WTC11 (cell line): Measurements from ENCODE around the gene ZNF514. TPM values are rescaled to one million over a fixed set of nuclear protein-coding genes. Genes with fewer than 3 reads are reported as not detected.

ENCODE experiments used
- ATAC-seq: fragments of 200-7000 bp; cut with Tn5 transposase; 2 replicates; pipeline ENCODE4 v1.10.0; 2021; ENCODE audit warnings: mild to moderate bottlenecking, moderate library complexity
- CTCF ChIA-PET: fragments of 300-600 bp; sonication (Branson Sonifier 250); formaldehyde crosslinking; loops from one replicate; lab custom pipeline; 2021; ENCODE audit warnings: antibody characterized with exemption; lab: Charles Lee
- POLR2A ChIA-PET: fragments of 350-600 bp; sonication (Branson Sonifier 250); formaldehyde crosslinking; loops from one replicate; lab custom pipeline; 2021; ENCODE audit warnings: antibody characterized with exemption; lab: Charles Lee
- DNase-seq: peaks from one replicate; pipeline ENCODE4 v3.0.0; 2021; ENCODE audit warnings: low spot score
- H3K27ac Mint-ChIP-seq: 2 replicates; pipeline ENCODE4 v1.8.0; 2021; ENCODE audit warnings: mixed read lengths
- H3K27me3 Mint-ChIP-seq: 2 replicates; pipeline ENCODE4 v1.8.0; 2021; ENCODE audit warnings: low read depth, mild to moderate bottlenecking, moderate library complexity, mixed read lengths
- H3K36me3 Mint-ChIP-seq: 2 replicates; pipeline ENCODE4 v1.8.0; 2021; ENCODE audit warnings: mixed read lengths
- H3K4me1 Mint-ChIP-seq: 2 replicates; pipeline ENCODE4 v1.8.0; 2022; ENCODE audit warnings: mixed read lengths
- H3K4me3 Mint-ChIP-seq: 2 replicates; pipeline ENCODE4 v1.8.0; 2021; ENCODE audit warnings: mild to moderate bottlenecking, moderate library complexity, mixed read lengths
- H3K9me3 Mint-ChIP-seq: 2 replicates; pipeline ENCODE4 v1.8.0; 2021; ENCODE audit warnings: mixed read lengths
- ATF2 ChIP-seq: sonication (generic); formaldehyde crosslinking; IDR thresholded peaks from 2 replicates; pipeline ENCODE4 v1.8.1; 2022; ENCODE audit warnings: low read depth, missing genetic modification reagents, borderline replicate concordance
- ELF4 ChIP-seq: sonication (generic); formaldehyde crosslinking; IDR thresholded peaks from 2 replicates; pipeline ENCODE4 v1.8.1; 2022; ENCODE audit warnings: low read depth, mild to moderate bottlenecking, moderate library complexity, missing genetic modification reagents
- GABPB1 ChIP-seq: sonication (generic); formaldehyde crosslinking; IDR thresholded peaks from 2 replicates; pipeline ENCODE4 v1.8.1; 2023; ENCODE audit warnings: mild to moderate bottlenecking, missing genetic modification reagents
- GRHL2 ChIP-seq: fragments of 250-450 bp; sonication (Bioruptor Pico); IDR thresholded peaks from 2 replicates; pipeline ENCODE4 v1.8.0; 2022; ENCODE audit warnings: mild to moderate bottlenecking, moderate library complexity; ENCODE audit not compliant: insufficient replicate concordance, severe bottlenecking
- GTF2I ChIP-seq: fragments of 250-450 bp; sonication (Bioruptor Pico); conservative IDR thresholded peaks from 2 replicates; pipeline ENCODE4 v1.4.0; 2021; ENCODE audit warnings: mild to moderate bottlenecking
- JAZF1 ChIP-seq: fragments of 250-450 bp; sonication (Bioruptor Pico); IDR thresholded peaks from 2 replicates; pipeline ENCODE4 v1.9.0; 2021; ENCODE audit warnings: moderate library complexity, mild to moderate bottlenecking, inconsistent platforms
- MXD4 ChIP-seq: fragments of 250-450 bp; sonication (Bioruptor Pico); IDR thresholded peaks from 2 replicates; pipeline ENCODE4 v1.8.0; 2021; ENCODE audit warnings: mild to moderate bottlenecking, moderate library complexity, borderline replicate concordance
- NFATC4 ChIP-seq: fragments of 250-450 bp; sonication (Bioruptor Pico); IDR thresholded peaks from 2 replicates; pipeline ENCODE4 v1.9.0; 2021; ENCODE audit warnings: mild to moderate bottlenecking
- NFE2L1 ChIP-seq: sonication (generic); formaldehyde crosslinking; IDR thresholded peaks from 2 replicates; pipeline ENCODE4 v1.8.1; 2023; ENCODE audit warnings: missing genetic modification reagents
- NR2C2 ChIP-seq: sonication (generic); formaldehyde crosslinking; IDR thresholded peaks from 2 replicates; pipeline ENCODE4 v1.8.0; 2022; ENCODE audit warnings: mild to moderate bottlenecking, missing genetic modification reagents
- NR3C1 ChIP-seq: sonication (generic); formaldehyde crosslinking; conservative IDR thresholded peaks from 2 replicates; pipeline ENCODE4 v1.8.1; 2023; ENCODE audit warnings: low read depth, mild to moderate bottlenecking, missing genetic modification reagents
- SOX15 ChIP-seq: fragments of 250-450 bp; sonication (Bioruptor Pico); IDR thresholded peaks from 2 replicates; pipeline ENCODE4 v1.9.0; 2021; ENCODE audit warnings: mild to moderate bottlenecking
- TP53 ChIP-seq: sonication (generic); formaldehyde crosslinking; IDR thresholded peaks from 2 replicates; pipeline ENCODE4 v1.8.1; 2023; ENCODE audit warnings: mild to moderate bottlenecking, missing genetic modification reagents
- USF2 ChIP-seq: sonication (generic); formaldehyde crosslinking; IDR thresholded peaks from 2 replicates; pipeline ENCODE4 v1.8.1; 2023; ENCODE audit warnings: mild to moderate bottlenecking, missing genetic modification reagents, moderate library complexity
- ZBTB21 ChIP-seq: sonication (generic); formaldehyde crosslinking; IDR thresholded peaks from 2 replicates; pipeline ENCODE4 v1.8.1; 2023; ENCODE audit warnings: mild to moderate bottlenecking, missing genetic modification reagents, borderline replicate concordance
- total RNA-seq: library from RNA; stranded (reverse); gene quantifications from 3 replicates; pipeline ENCODE4 v1.2.3, GENCODE V29; 2021
- TF ChIP-seq, protein P1 (sequence below): fragments of 200-600 bp; IDR thresholded peaks from 2 replicates; pipeline ENCODE4 v1.8.0; 2022; ENCODE audit warnings: antibody characterized with exemption
- TF ChIP-seq, protein P2 (sequence below): fragments of 250-450 bp; sonication (Bioruptor Pico); IDR thresholded peaks from 2 replicates; pipeline ENCODE4 v1.9.0; 2021; ENCODE audit warnings: mild to moderate bottlenecking
- TF ChIP-seq, protein P3 (sequence below): sonication (generic); formaldehyde crosslinking; IDR thresholded peaks from 2 replicates; pipeline ENCODE4 v1.8.0; 2023; ENCODE audit warnings: missing genetic modification reagents, mild to moderate bottlenecking, borderline replicate concordance

ZNF514 gene
- total RNA-seq, 1 experiment from 2014 or later: 19.3 TPM

DNA sequence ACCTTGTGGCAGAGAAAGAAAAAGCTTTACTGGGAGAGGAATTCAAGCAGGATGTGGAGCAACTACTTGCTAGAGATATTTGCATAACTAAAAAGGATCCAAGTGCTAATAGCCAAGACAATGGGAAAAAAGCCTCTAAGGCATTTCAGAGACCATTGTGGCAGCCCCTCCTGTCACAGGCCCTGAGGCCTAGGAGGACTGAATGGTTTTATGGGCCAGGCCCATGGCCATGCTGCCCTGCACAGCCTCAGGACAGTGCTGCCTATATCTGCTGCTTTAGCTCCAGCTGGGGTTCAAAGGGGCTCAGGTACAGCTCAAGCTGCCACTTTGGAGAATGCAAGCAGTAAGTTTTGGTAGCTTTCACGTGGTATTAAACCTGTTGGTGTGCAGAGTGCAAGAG, 20.9 kb downstream of the ZNF514 start:
- Mint-ChIP-seq H3K36me3 (peaks cover 54% of the 10 kb centered on the region), H3K4me3 (no peak overlapping the region), H3K4me1 (no peaks in the 10 kb centered on the region), H3K9me3 (peaks cover 79% of the 10 kb centered on the region), H3K27me3 (peaks cover 15% of the 10 kb centered on the region), H3K27ac (no peak overlapping the region)
- POLR2A ChIA-PET: no interaction called here
- CTCF ChIA-PET: no interaction called here
- no peak for DNase-seq
- TF ChIP-seq SOX15 (CRISPR knock-in tag) (no peak), NR3C1 (CRISPR knock-in tag) (no peak)
- TF ChIP-seq, protein P1, sequence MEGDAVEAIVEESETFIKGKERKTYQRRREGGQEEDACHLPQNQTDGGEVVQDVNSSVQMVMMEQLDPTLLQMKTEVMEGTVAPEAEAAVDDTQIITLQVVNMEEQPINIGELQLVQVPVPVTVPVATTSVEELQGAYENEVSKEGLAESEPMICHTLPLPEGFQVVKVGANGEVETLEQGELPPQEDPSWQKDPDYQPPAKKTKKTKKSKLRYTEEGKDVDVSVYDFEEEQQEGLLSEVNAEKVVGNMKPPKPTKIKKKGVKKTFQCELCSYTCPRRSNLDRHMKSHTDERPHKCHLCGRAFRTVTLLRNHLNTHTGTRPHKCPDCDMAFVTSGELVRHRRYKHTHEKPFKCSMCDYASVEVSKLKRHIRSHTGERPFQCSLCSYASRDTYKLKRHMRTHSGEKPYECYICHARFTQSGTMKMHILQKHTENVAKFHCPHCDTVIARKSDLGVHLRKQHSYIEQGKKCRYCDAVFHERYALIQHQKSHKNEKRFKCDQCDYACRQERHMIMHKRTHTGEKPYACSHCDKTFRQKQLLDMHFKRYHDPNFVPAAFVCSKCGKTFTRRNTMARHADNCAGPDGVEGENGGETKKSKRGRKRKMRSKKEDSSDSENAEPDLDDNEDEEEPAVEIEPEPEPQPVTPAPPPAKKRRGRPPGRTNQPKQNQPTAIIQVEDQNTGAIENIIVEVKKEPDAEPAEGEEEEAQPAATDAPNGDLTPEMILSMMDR: no peak
- TF ChIP-seq, all 79 proteins: peak for 0
- ATAC-seq: no peak

DNA sequence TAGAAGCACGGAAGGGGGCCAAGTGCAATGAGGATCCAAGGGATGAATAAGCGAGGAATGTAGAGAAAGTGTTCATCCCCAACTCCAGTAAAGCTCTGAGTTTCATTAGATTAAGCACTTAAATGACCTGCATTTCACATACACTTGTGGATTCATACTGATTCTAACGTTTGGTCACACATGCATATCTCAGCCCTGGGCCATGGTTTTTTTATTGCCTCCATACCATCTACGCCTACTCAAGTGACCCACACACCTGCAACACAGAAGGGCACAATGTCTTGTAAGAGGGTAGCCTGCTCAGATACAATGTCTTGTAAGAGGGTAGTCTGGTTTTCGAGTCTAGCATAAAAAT, 37.5 kb downstream of the ZNF514 start:
- peaks cover 35% of the 10 kb centered on the region for H3K4me1 Mint-ChIP-seq
- TF ChIP-seq JAZF1 (CRISPR knock-in tag) (no peak), NFATC4 (CRISPR knock-in tag) (no peak), GTF2I (no peak), USF2 (CRISPR knock-in tag) (no peak), ELF4 (CRISPR knock-in tag) (no peak), NR2C2 (CRISPR knock-in tag) (no peak), ZBTB21 (CRISPR knock-in tag) (no peak), GRHL2 (CRISPR knock-in tag) (no peak), NFE2L1 (CRISPR knock-in tag) (no peak), ATF2 (CRISPR knock-in tag) (no peak), TP53 (CRISPR knock-in tag) (no peak), GABPB1 (CRISPR knock-in tag) (no peak)
- TF ChIP-seq, protein P2, sequence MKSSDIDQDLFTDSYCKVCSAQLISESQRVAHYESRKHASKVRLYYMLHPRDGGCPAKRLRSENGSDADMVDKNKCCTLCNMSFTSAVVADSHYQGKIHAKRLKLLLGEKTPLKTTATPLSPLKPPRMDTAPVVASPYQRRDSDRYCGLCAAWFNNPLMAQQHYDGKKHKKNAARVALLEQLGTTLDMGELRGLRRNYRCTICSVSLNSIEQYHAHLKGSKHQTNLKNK: no peak
- H3K27ac Mint-ChIP-seq: peak overlapping the region; percentile 85; the same call in 1 of the 2 replicates
- ATAC-seq (no peak), DNase-seq (no peak)
- POLR2A ChIA-PET: interaction anchor here (1.0 to 2.0 kb wide), 3 partner anchors 37 to 69 kb away, joined by 3 to 6 read pairs (median 5); partner anchors contain the start of gene ZNF514
- H3K27me3 Mint-ChIP-seq: peaks cover 6% of the 10 kb centered on the region; the same call in 1 of the 2 replicates
- H3K9me3 Mint-ChIP-seq: 0 out of 2 replicates have a peak, but pooled peaks cover 4% of the 10 kb centered on the region
- H3K36me3 Mint-ChIP-seq: peaks cover 16% of the 10 kb centered on the region
- CTCF ChIA-PET: interaction anchor here (1.0 to 3.7 kb wide), 8 partner anchors 37 to 223 kb away, joined by 4 to 20 read pairs (median 6); partner anchors contain the start of gene ZNF514
- H3K4me3 Mint-ChIP-seq: peak overlapping the region; percentile 95

DNA sequence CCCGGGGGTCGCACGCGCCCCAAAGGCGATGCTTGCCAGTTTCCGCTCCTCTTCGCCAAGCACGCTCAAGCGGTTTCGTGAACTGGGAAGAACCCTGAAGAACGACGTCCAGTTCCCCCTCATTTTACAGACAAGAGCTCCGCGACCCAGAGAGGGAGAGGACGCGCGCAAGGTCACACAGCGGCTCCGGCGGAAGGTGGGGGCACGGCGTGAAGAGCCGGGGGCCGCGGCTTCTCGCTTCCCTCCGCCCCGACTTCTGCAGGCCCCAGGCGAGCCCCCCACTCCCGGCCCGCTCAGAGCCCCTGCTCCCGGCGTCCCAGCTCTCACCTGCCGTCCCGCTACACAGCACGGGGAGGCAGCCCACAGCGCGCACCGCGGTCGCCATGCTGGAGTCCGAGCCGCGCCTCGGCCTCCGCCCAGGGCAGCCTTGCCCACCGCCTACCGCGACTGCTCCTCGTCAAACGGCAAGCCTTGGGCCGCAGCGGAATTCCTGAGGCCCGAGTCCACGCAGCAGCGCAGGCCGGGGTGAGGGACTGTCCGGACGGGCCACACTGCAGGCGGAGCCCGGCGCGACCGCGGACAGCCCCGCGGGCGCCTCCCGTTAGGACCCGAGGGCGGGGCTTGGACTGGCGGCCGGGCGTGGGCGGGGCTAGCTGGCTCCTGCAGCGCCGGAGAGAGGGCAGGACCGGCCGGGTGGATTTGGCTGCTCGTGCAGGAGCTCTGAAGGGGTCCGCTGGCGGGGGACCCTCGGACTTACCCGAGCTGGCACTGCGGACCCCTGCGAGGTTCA, 38.0 kb downstream of the ZNF514 start, which contains the start of gene MRPS5:
MRPS5 (minus strand) TSS at position 402 of the 790 bp plus-strand sequence; CDS start at position 385, 17 bp downstream.
- Mint-ChIP-seq H3K36me3 (peaks cover 18% of the 10 kb centered on the region), H3K27me3 (peaks cover 6% of the 10 kb centered on the region; the same call in 1 of the 2 replicates), H3K4me1 (peaks cover 35% of the 10 kb centered on the region), H3K27ac (peak within 1 kb of the TSS; percentile 93), H3K4me3 (peak within 1 kb of the TSS; percentile 95), H3K9me3 (0 out of 2 replicates have a peak, but pooled peaks cover 4% of the 10 kb centered on the region)
- ChIA-PET POLR2A (interaction anchor here (0.7 to 2.0 kb wide), 4 partner anchors 38 to 68 kb away, joined by 3 to 6 read pairs (median 4); partner anchors contain the start of gene ZNF514), CTCF (interaction anchor here (1.0 to 3.7 kb wide), 9 partner anchors 38 to 224 kb away, joined by 3 to 20 read pairs (median 5); partner anchors contain the start of gene ZNF514)
- ATAC-seq (peak; percentile 97), DNase-seq (peak; percentile 87)
- TF ChIP-seq, protein P3, sequence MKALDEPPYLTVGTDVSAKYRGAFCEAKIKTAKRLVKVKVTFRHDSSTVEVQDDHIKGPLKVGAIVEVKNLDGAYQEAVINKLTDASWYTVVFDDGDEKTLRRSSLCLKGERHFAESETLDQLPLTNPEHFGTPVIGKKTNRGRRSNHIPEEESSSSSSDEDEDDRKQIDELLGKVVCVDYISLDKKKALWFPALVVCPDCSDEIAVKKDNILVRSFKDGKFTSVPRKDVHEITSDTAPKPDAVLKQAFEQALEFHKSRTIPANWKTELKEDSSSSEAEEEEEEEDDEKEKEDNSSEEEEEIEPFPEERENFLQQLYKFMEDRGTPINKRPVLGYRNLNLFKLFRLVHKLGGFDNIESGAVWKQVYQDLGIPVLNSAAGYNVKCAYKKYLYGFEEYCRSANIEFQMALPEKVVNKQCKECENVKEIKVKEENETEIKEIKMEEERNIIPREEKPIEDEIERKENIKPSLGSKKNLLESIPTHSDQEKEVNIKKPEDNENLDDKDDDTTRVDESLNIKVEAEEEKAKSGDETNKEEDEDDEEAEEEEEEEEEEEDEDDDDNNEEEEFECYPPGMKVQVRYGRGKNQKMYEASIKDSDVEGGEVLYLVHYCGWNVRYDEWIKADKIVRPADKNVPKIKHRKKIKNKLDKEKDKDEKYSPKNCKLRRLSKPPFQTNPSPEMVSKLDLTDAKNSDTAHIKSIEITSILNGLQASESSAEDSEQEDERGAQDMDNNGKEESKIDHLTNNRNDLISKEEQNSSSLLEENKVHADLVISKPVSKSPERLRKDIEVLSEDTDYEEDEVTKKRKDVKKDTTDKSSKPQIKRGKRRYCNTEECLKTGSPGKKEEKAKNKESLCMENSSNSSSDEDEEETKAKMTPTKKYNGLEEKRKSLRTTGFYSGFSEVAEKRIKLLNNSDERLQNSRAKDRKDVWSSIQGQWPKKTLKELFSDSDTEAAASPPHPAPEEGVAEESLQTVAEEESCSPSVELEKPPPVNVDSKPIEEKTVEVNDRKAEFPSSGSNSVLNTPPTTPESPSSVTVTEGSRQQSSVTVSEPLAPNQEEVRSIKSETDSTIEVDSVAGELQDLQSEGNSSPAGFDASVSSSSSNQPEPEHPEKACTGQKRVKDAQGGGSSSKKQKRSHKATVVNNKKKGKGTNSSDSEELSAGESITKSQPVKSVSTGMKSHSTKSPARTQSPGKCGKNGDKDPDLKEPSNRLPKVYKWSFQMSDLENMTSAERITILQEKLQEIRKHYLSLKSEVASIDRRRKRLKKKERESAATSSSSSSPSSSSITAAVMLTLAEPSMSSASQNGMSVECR (CRISPR knock-in tag): peak; percentile 89; the same call in 1 of the 2 replicates
- TF ChIP-seq MXD4 (CRISPR knock-in tag) (no peak), USF2 (CRISPR knock-in tag) (0 out of 2 replicates have a peak, but pooled peaks have one; percentile 36)
